HuH-7.5 (cell line): ENCODE results near the gene VIP.

Source experiments
- DNase-seq: peaks from one replicate; pipeline ENCODE4 v3.0.0; 2011; ENCODE audit warnings: low spot score

The VIP gene

GRCh38 chr6:152783217-152783878, 32.8 kb downstream of the VIP start:
- no peak for DNase-seq

- DNase-seq = no peak
These were observed 44.1 kb downstream of the VIP start for GRCh38 chr6:152794696-152795095.

GRCh38 chr6:152804150-152804549, 53.6 kb downstream of the VIP start:
- DNase-seq = no peak
